Thyroid gland (tissue), 4 donors: ENCODE measurements around the gene RIMBP2. TPM values are rescaled to one million over a fixed set of nuclear protein-coding genes. Genes with fewer than 3 reads are reported as not detected.

Experiments
- DNase-seq, 2 donors: peaks; one replicate each; pipeline ENCODE4 v3.0.0-alpha.2; 2019
- H3K27ac ChIP-seq, 3 donors: fragments of 200-600 bp; sonication (generic); 1 replicate in 2 of 3; 2 replicates in 1 of 3; pipeline ENCODE4 v1.5.1; 2016 to 2019; ENCODE audit warnings: mild to moderate bottlenecking in 1 of 3, moderate library complexity in 1 of 3
- H3K27me3 ChIP-seq: fragments of 200-600 bp; sonication (generic); one replicate; pipeline ENCODE4 v1.5.1; 2019
- H3K36me3 ChIP-seq, 2 donors: fragments of 200-600 bp; sonication (generic); one replicate each; pipeline ENCODE4 v1.5.1; 2016 to 2019
- H3K4me1 ChIP-seq, 2 donors: fragments of 200-600 bp; sonication (generic); one replicate each; pipeline ENCODE4 v1.5.1; 2017 to 2019
- H3K4me3 ChIP-seq, 3 donors: fragments of 200-600 bp; sonication (generic); replicated peaks in 1 of 3; 1 replicate in 2 of 3; 2 replicates in 1 of 3; pipeline ENCODE4 v1.5.1; 2016; ENCODE audit warnings: mild to moderate bottlenecking in 1 of 3
- H3K9me3 ChIP-seq: fragments of 200-600 bp; sonication (generic); one replicate; pipeline ENCODE4 v1.5.1; 2017
- POLR2A ChIP-seq, 2 donors: fragments of 450-650 bp; IDR thresholded peaks; one replicate each; pipeline ENCODE4 v1.6.1; 2017; ENCODE audit warnings: antibody characterized with exemption in 2 of 2, mild to moderate bottlenecking in 2 of 2, moderate library complexity in 1 of 2
- WGBS, 2 donors: methylation state at CpG; one replicate each; pipeline ENCODE4 v1.1.5; 2017; 5-methylcytosine and 5-hydroxymethylcytosine counted together
- intact Hi-C: fragments of 100-400 bp; cut with DNase I; formaldehyde crosslinking; loops from one replicate; pipeline ENCODE4 v1.15.1; 2023
- total RNA-seq, 4 donors: library from RNA; depleted of rRNA; stranded (reverse); fragments of >200 nt; gene quantifications; one replicate each; pipeline ENCODE4 v1.2.3, GENCODE V29; 2016
- TF ChIP-seq, protein P1 (sequence below), 6 experiments: fragments of 200-600 bp in 3 of 6; fragments of 450-650 bp in 3 of 6; sonication (generic) in 3 of 6; IDR thresholded peaks; one replicate each; pipeline ENCODE4 v1.5.1; 2016 to 2019; ENCODE audit warnings: antibody characterized with exemption in 6 of 6, mild to moderate bottlenecking in 2 of 6, inconsistent platforms in 1 of 6, moderate library complexity in 1 of 6

The RIMBP2 gene
- total RNA-seq, 4 donors from 2014 or later = 0.11 to 2.2 (median 0.63) TPM

- no peak for TF ChIP-seq POLR2A (IDR thresholded peaks at IDR 0.05)
- TF ChIP-seq, protein P1, sequence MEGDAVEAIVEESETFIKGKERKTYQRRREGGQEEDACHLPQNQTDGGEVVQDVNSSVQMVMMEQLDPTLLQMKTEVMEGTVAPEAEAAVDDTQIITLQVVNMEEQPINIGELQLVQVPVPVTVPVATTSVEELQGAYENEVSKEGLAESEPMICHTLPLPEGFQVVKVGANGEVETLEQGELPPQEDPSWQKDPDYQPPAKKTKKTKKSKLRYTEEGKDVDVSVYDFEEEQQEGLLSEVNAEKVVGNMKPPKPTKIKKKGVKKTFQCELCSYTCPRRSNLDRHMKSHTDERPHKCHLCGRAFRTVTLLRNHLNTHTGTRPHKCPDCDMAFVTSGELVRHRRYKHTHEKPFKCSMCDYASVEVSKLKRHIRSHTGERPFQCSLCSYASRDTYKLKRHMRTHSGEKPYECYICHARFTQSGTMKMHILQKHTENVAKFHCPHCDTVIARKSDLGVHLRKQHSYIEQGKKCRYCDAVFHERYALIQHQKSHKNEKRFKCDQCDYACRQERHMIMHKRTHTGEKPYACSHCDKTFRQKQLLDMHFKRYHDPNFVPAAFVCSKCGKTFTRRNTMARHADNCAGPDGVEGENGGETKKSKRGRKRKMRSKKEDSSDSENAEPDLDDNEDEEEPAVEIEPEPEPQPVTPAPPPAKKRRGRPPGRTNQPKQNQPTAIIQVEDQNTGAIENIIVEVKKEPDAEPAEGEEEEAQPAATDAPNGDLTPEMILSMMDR (IDR thresholded peaks at IDR 0.05) = no peak
- Histone ChIP-seq H3K9me3 (no peaks in the 10 kb centered on the region), H3K27ac (no peak overlapping the region), H3K4me1 (peaks cover 15 to 32% of the 10 kb centered on the region in 2 donors), H3K27me3 (no peaks in the 10 kb centered on the region), H3K4me3 (no peak overlapping the region), H3K36me3 (no peaks in the 10 kb centered on the region)
- WGBS, 2 donors = 27 to 30% methylated on average over 11 of the region's 11 CpGs
- intact Hi-C loops = no loop called here
- DNase-seq = no peak
Measured at GRCh38 chr12:130716969-130717366, 869 bp upstream of the RIMBP2 start.

DNA sequence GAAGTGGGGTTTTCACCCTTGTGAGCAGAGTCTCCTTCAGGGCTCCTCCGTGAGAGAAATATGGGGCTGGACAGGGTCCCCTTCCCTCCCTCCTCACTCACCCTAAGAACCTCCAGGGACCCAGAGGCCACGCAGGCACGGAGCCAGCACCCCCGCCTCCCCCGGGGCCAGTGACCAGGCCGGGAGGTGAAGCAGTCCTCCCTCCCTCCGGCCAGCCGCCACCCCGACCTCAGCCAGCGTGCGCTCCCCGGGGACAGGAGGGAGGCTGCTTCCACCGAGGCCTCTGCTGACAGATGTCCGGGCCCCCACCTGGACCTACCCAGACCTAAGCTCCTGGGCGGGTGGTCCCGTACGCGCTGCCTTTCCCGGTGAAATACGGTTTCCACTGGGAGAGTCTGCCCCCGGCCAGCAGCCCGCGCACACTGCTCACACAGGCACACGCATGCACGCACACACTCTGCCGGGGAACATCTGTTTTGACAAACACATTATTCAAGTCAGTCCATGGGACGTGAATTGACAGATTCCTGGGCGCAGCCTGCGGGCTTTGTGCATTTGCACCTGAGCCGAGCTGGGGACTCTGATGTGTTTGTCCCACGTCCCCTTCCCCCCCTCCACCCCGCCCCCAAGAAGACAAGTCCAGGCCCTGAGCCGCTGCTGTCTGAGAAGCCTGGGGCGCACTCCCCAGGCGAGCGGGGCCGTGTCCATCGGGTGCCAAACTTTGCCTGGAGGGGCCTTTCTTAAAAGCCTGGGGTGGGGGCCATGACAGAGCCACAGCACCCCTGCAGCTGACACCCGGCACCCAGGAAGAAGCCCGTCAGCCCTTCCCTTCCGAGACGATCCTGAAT is 725 bp downstream of the RIMBP2 start:
- DNase-seq = peak; percentile 22 to 32
- no peaks in the 10 kb centered on the region for H3K27me3 ChIP-seq
- H3K9me3 ChIP-seq = no peaks in the 10 kb centered on the region
- intact Hi-C loops = no loop called here
- H3K27ac ChIP-seq = no peak overlapping the region
- WGBS, 2 donors = 0 to 2% methylated on average over 26 to 32 of the region's 42 CpGs
- peaks cover 15 to 32% of the 10 kb centered on the region in 2 donors for H3K4me1 ChIP-seq
- TF ChIP-seq POLR2A (IDR thresholded peaks at IDR 0.05) = no peak
- TF ChIP-seq, protein P1 (IDR thresholded peaks at IDR 0.05) = no peak
- H3K4me3 ChIP-seq = peak overlapping the region; percentile 11 to 24 (median 20)
- H3K36me3 ChIP-seq = no peaks in the 10 kb centered on the region

GRCh38 chr12:130714591-130715149 is 1.4 kb downstream of the RIMBP2 start:
- Histone ChIP-seq H3K4me3 (peak overlapping the region in 1 of 3 donors; percentile 24), H3K27ac (no peak overlapping the region), H3K9me3 (no peaks in the 10 kb centered on the region), H3K4me1 (peaks cover 15 to 32% of the 10 kb centered on the region in 2 donors), H3K27me3 (no peaks in the 10 kb centered on the region), H3K36me3 (no peaks in the 10 kb centered on the region)
- intact Hi-C loops = no loop called here
- 4% methylated on average over 5 to 16 of the region's 20 CpGs for WGBS, 2 donors
- no peak for TF ChIP-seq POLR2A (IDR thresholded peaks at IDR 0.05)
- TF ChIP-seq, protein P1 (IDR thresholded peaks at IDR 0.05) = no peak
- peak; percentile 14 to 19 for DNase-seq

DNA sequence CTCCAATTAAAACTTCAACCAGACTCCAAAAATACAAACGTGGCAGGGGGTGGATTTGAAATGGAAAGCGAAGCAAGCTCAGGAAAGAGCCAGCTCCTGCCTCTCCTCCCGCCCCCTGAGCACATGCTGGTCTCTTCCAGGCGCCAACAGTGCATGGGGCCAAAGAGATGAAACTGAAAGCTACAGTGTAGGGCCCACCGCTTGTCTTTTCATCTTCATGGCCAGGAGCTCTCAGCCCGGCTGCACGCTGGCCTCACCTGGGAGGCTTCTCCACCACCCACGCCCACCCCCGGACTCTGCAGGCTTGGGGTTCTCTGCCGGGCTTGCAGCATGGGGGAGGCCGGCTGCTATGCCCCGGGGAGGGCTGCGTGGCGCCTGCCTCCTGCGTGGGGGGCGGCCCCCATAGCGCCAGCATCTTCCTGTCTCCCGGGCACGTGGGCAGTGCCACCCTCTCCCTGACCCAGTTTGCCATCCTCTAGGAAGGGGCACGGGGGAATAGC is 2.0 kb downstream of the RIMBP2 start:
- Histone ChIP-seq H3K27me3 (no peaks in the 10 kb centered on the region), H3K4me1 (peaks cover 15 to 32% of the 10 kb centered on the region in 2 donors), H3K27ac (no peak overlapping the region), H3K4me3 (peak overlapping the region in 1 of 3 donors; percentile 24), H3K9me3 (no peaks in the 10 kb centered on the region), H3K36me3 (no peaks in the 10 kb centered on the region)
- TF ChIP-seq, protein P1 (IDR thresholded peaks at IDR 0.05) = no peak
- TF ChIP-seq POLR2A (IDR thresholded peaks at IDR 0.05) = no peak
- intact Hi-C loops = no loop called here
- WGBS, 2 donors = 4% methylated on average over 11 to 15 of the region's 20 CpGs
- peak; percentile 36 to 50 for DNase-seq

DNA sequence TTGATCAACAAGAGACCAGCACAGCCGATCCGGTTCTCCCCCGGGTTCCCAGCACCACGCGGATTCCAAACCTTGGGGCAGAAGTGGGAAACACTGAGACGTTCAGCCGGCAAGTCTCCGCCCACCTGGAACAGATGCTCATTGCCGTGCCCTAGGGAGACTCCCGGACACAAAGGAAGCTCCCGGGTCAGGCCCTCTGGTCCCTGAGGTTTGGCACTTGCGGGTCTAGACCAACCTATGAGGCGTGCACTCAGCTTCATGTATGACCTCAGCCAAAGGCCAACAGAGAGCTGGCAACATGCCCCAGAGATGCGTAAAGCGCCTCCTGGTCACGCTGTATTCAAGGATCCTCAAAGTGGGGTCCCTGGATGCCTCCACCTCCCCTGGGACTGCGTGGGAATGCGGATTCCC is 2.5 kb downstream of the RIMBP2 start:
- Histone ChIP-seq H3K9me3 (no peaks in the 10 kb centered on the region), H3K27ac (no peak overlapping the region), H3K4me1 (peaks cover 15 to 32% of the 10 kb centered on the region in 2 donors), H3K27me3 (no peaks in the 10 kb centered on the region), H3K4me3 (no peak overlapping the region), H3K36me3 (no peaks in the 10 kb centered on the region)
- TF ChIP-seq POLR2A (IDR thresholded peaks at IDR 0.05) = no peak
- TF ChIP-seq, protein P1 (IDR thresholded peaks at IDR 0.05) = no peak
- intact Hi-C loops = no loop called here
- 7 to 15% methylated on average over 5 to 18 of the region's 18 CpGs for WGBS, 2 donors
- DNase-seq = peak; percentile 42 to 47
